ENCODE data around the gene ZDHHC17.

DNA sequence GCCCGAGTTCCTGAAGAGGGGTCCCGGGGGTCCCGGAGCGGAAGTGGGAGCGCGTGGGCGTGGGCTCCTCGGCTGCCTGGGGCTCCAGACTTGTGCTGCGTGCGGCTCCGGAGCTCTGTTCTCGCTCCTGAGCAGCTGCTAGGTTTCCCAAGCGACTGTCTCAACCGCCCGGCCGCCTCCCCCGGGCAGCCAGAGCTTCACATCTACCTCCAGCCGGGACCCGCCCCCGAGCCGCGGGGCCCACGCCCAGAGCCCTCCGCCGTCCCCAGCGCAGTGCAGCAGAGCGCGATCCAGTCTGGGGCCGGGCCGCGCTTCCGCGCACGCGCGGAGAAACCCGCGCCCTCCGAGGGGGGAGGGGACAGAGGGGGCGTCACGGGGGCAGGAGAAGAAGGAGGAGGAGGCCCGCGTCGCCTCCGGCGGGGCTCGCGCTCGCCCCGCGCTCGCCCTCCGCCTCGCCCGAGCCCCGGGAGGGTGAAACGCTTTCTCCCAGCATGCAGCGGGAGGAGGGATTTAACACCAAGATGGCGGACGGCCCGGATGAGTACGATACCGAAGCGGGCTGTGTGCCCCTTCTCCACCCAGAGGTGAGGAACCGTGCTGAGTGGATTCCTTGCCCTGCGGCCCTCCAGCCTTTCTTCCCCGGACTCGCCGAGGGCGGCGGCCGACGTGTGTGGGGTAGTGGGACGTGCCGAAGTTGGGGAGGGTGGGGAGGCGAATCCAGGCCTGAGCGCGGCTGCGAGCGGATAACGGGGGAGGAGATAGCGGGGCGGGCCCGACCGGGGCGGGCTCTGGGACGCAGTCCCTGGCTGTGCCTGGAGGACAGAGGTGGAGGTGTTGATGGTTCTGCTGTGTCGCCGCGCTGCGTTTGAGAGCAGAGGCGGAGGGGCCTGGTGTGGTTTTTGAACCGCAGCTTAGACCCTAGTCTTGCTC, at the start of gene ZDHHC17:
- TF ChIP-seq, protein P1, sequence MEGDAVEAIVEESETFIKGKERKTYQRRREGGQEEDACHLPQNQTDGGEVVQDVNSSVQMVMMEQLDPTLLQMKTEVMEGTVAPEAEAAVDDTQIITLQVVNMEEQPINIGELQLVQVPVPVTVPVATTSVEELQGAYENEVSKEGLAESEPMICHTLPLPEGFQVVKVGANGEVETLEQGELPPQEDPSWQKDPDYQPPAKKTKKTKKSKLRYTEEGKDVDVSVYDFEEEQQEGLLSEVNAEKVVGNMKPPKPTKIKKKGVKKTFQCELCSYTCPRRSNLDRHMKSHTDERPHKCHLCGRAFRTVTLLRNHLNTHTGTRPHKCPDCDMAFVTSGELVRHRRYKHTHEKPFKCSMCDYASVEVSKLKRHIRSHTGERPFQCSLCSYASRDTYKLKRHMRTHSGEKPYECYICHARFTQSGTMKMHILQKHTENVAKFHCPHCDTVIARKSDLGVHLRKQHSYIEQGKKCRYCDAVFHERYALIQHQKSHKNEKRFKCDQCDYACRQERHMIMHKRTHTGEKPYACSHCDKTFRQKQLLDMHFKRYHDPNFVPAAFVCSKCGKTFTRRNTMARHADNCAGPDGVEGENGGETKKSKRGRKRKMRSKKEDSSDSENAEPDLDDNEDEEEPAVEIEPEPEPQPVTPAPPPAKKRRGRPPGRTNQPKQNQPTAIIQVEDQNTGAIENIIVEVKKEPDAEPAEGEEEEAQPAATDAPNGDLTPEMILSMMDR (conservative IDR thresholded peaks at IDR 0.05 in 1 of 2, IDR thresholded peaks at IDR 0.05 in 1 of 2; ENCODE audit: low read depth in 1 of 2, low read length in 2 of 2) = no peak
- no peak for TF ChIP-seq EZH2 (IDR thresholded peaks at IDR 0.05; ENCODE audit: low read length, missing control alignments)
